Activated CD4-positive, alpha-beta T cell treated with anti-CD3 and anti-CD28 coated beads for 36 hours (primary cell): ENCODE measurements around the gene HSPB7. TPM values are rescaled to one million over a fixed set of nuclear protein-coding genes. Genes with fewer than 3 reads are reported as not detected.
A peak's percentile ranks its signal among the peaks of the same experiment; 100 is the strongest.
"Not testable (repeated sequence)": the region's sequence is repeated elsewhere in the genome, so short reads cannot be mapped to it uniquely, and the experiment has no call there.

Experiments
- ATAC-seq: fragments of 200-7000 bp; cut with Tn5 transposase; one replicate; pipeline ENCODE4 v1.10.0; 2021; ENCODE audit warnings: mild to moderate bottlenecking, moderate library complexity
- CTCF ChIA-PET: fragments of 350-600 bp; sonication (Branson Sonifier 250); formaldehyde crosslinking; loops from one replicate; lab custom pipeline; 2021; ENCODE audit warnings: antibody characterized with exemption; lab: Charles Lee
- POLR2A ChIA-PET: fragments of 350-600 bp; sonication (Branson Sonifier 250); formaldehyde crosslinking; loops from one replicate; lab custom pipeline; 2021; ENCODE audit warnings: antibody characterized with exemption, inconsistent platforms; lab: Charles Lee
- DNase-seq: peaks from one replicate; pipeline ENCODE4 v3.0.0-alpha.2; 2020
- H3K27ac Mint-ChIP-seq: one replicate; pipeline ENCODE4 v1.8.0; 2021; ENCODE audit warnings: mixed read lengths
- H3K27me3 Mint-ChIP-seq: one replicate; pipeline ENCODE4 v1.8.0; 2021; ENCODE audit warnings: mixed read lengths
- H3K36me3 Mint-ChIP-seq: one replicate; pipeline ENCODE4 v1.8.0; 2021; ENCODE audit warnings: low read depth, mixed read lengths
- H3K4me1 Mint-ChIP-seq: one replicate; pipeline ENCODE4 v1.8.0; 2021; ENCODE audit warnings: mixed read lengths
- H3K4me3 Mint-ChIP-seq: one replicate; pipeline ENCODE4 v1.8.0; 2021; ENCODE audit warnings: mild to moderate bottlenecking, moderate library complexity, mixed read lengths
- H3K9me3 Mint-ChIP-seq: one replicate; pipeline ENCODE4 v1.8.0; 2021; ENCODE audit warnings: low read depth, mixed read lengths
- intact Hi-C, 2 experiments: fragments of 100-400 bp; cut with DNase I in 1 of 2; cut with micrococcal nuclease in 1 of 2; formaldehyde crosslinking; loops; one replicate each; pipeline versions ENCODE4 v1.14.2 to v1.15.1; 2022 to 2024; cut with DNase I, micrococcal nuclease
- total RNA-seq, 2 experiments: library from RNA; stranded (reverse); gene quantifications; one replicate each; pipeline ENCODE4 v1.2.3, GENCODE V29; 2021

HSPB7 gene
- total RNA-seq: not detected

- H3K27ac Mint-ChIP-seq: no peak within 1 kb of the TSS
- no peak within 1 kb of the TSS for H3K4me3 Mint-ChIP-seq
- H3K9me3 Mint-ChIP-seq: no peaks in the 10 kb centered on the region
- CTCF ChIA-PET: interaction anchor here (0.6 to 1.2 kb wide), 3 partner anchors 8 to 226 kb away, joined by 3 read pairs; no protein-coding TSS in a partner anchor
- intact Hi-C loops: no loop called here
- no peak for DNase-seq
- no peak for ATAC-seq
- no peaks in the 10 kb centered on the region for H3K27me3 Mint-ChIP-seq
- POLR2A ChIA-PET: no interaction called here
- H3K36me3 Mint-ChIP-seq: no peaks in the 10 kb centered on the region
- peaks cover 2% of the 10 kb centered on the region for H3K4me1 Mint-ChIP-seq
Observed at GRCh38 chr1:16017461-16018303, at the start of gene HSPB7. Gene HSPB7 (minus strand): TSS chr1:16018043. CDS start chr1:16017963, 80 bp downstream.

GRCh38 chr1:16067127-16067768 lies 49.4 kb upstream of the HSPB7 start:
- CTCF ChIA-PET: interaction anchor here (1.3 to 7.8 kb wide), 2 partner anchors 14 to 120 kb away, joined by 3 to 67 read pairs; no protein-coding TSS in a partner anchor
- H3K9me3 Mint-ChIP-seq: no peaks in the 10 kb centered on the region
- no peaks in the 10 kb centered on the region for H3K36me3 Mint-ChIP-seq
- H3K27ac Mint-ChIP-seq: no peak overlapping the region
- no peak overlapping the region for H3K4me3 Mint-ChIP-seq
- peaks cover 4% of the 10 kb centered on the region for H3K4me1 Mint-ChIP-seq
- peaks cover 8% of the 10 kb centered on the region for H3K27me3 Mint-ChIP-seq
- intact Hi-C loops: no loop called here
- ATAC-seq (no peak), DNase-seq (peak; percentile 27)
- POLR2A ChIA-PET: no interaction called here

DNA sequence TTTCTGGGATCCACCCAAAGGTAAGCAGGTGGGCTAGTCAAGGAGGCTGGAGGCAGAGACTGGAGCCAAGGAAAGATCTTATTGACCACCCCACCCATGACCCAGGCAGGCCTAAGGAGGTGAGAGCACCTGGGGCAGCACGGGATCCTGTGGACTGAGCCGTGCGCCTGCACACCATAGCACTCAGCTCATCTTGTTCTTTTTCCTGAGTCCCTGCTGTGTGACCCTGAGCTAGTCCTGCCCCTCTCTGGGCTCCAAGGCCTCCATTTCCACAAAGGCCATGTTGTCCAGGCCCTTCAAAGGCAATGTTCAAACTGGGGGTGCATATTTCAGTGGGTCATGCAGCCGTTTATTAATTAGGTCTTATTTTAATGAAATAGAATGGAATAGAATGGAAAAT lies 48.4 kb upstream of the HSPB7 start:
- DNase-seq: no peak
- ChIA-PET CTCF (interaction anchor here (7.8 kb wide), 1 partner anchor 15 kb away, joined by 67 read pairs; no protein-coding TSS in a partner anchor), POLR2A (interaction anchor here (0.5 kb wide), 1 partner anchor 19 kb away, joined by 3 read pairs; no protein-coding TSS in a partner anchor)
- Mint-ChIP-seq H3K27ac (no peak overlapping the region), H3K9me3 (no peaks in the 10 kb centered on the region), H3K27me3 (peaks cover 6% of the 10 kb centered on the region), H3K36me3 (no peaks in the 10 kb centered on the region), H3K4me3 (no peak overlapping the region), H3K4me1 (peaks cover 4% of the 10 kb centered on the region)
- intact Hi-C loops: no loop called here
- ATAC-seq: no peak

DNA sequence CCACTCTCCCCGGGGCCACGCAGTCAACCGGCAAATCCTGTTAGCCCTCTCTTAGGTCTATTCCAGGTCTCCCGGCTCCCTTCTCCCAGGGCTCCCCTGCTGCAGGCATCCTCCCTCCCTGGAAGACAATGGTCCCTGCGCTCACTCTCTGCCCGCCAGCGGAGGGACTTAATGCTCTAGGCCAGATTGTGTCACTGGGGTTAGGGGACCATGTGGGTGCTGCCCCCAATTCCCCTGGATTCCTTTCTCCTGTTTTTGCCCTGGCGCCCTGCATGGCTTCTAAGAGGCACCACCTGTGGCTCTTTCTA lies 47.4 kb upstream of the HSPB7 start:
- Mint-ChIP-seq H3K36me3 (no peaks in the 10 kb centered on the region), H3K9me3 (no peaks in the 10 kb centered on the region), H3K27me3 (peaks cover 6% of the 10 kb centered on the region), H3K4me1 (peaks cover 3% of the 10 kb centered on the region), H3K4me3 (no peak overlapping the region), H3K27ac (no peak overlapping the region)
- intact Hi-C loops: no loop called here
- POLR2A ChIA-PET: no interaction called here
- no peak for DNase-seq
- no peak for ATAC-seq
- CTCF ChIA-PET: interaction anchor here (0.7 to 1.6 kb wide), 3 partner anchors 15 to 126 kb away, joined by 3 to 10 read pairs (median 5); no protein-coding TSS in a partner anchor

GRCh38 chr1:16064536-16065268 lies 46.9 kb upstream of the HSPB7 start:
- ATAC-seq: no peak
- intact Hi-C loops: no loop called here
- DNase-seq: no peak
- H3K4me3 Mint-ChIP-seq: no peak overlapping the region
- peaks cover 6% of the 10 kb centered on the region for H3K27me3 Mint-ChIP-seq
- no peak overlapping the region for H3K27ac Mint-ChIP-seq
- no peaks in the 10 kb centered on the region for H3K9me3 Mint-ChIP-seq
- no peaks in the 10 kb centered on the region for H3K36me3 Mint-ChIP-seq
- ChIA-PET CTCF (interaction anchor here (1.0 to 1.6 kb wide), 2 partner anchors 16 to 126 kb away, joined by 5 to 10 read pairs; no protein-coding TSS in a partner anchor), POLR2A (no interaction called here)
- no peaks in the 10 kb centered on the region for H3K4me1 Mint-ChIP-seq

GRCh38 chr1:16063921-16064320 lies 46.1 kb upstream of the HSPB7 start:
- no peaks in the 10 kb centered on the region for H3K9me3 Mint-ChIP-seq
- no peaks in the 10 kb centered on the region for H3K36me3 Mint-ChIP-seq
- H3K27me3 Mint-ChIP-seq: peaks cover 6% of the 10 kb centered on the region
- H3K27ac Mint-ChIP-seq: no peak overlapping the region
- ATAC-seq: no peak
- POLR2A ChIA-PET: no interaction called here
- CTCF ChIA-PET: interaction anchor here (1.6 kb wide), 1 partner anchor 16 kb away, joined by 10 read pairs; no protein-coding TSS in a partner anchor
- DNase-seq: no peak
- H3K4me3 Mint-ChIP-seq: no peak overlapping the region
- no peaks in the 10 kb centered on the region for H3K4me1 Mint-ChIP-seq
- intact Hi-C loops: no loop called here

GRCh38 chr1:16063226-16063829 lies 45.5 kb upstream of the HSPB7 start:
- Mint-ChIP-seq H3K9me3 (no peaks in the 10 kb centered on the region), H3K27me3 (peaks cover 3% of the 10 kb centered on the region), H3K36me3 (no peaks in the 10 kb centered on the region), H3K4me1 (no peaks in the 10 kb centered on the region), H3K27ac (no peak overlapping the region), H3K4me3 (no peak overlapping the region)
- intact Hi-C loops: no loop called here
- POLR2A ChIA-PET: no interaction called here
- CTCF ChIA-PET: no interaction called here
- ATAC-seq: no peak
- no peak for DNase-seq

- H3K4me3 Mint-ChIP-seq, H3K36me3 Mint-ChIP-seq, H3K27ac Mint-ChIP-seq, H3K9me3 Mint-ChIP-seq, DNase-seq, CTCF ChIA-PET, POLR2A ChIA-PET, ATAC-seq, H3K27me3 Mint-ChIP-seq, H3K4me1 Mint-ChIP-seq: not testable (repeated sequence)
- intact Hi-C loops: loop anchor here in 1 of 2 experiments (1.0 kb wide), 1 partner anchor 21 kb away; no protein-coding TSS in a partner anchor
Observed at GRCh38 chr1:16062687-16063075, 44.8 kb upstream of the HSPB7 start.

GRCh38 chr1:16061989-16062686 lies 44.3 kb upstream of the HSPB7 start:
- H3K27me3 Mint-ChIP-seq, H3K27ac Mint-ChIP-seq, H3K4me1 Mint-ChIP-seq, CTCF ChIA-PET, DNase-seq, H3K4me3 Mint-ChIP-seq, POLR2A ChIA-PET, H3K36me3 Mint-ChIP-seq, H3K9me3 Mint-ChIP-seq, ATAC-seq: not testable (repeated sequence)
- intact Hi-C loops: loop anchor here in 1 of 2 experiments (1.0 kb wide), 1 partner anchor 21 kb away; no protein-coding TSS in a partner anchor

DNA sequence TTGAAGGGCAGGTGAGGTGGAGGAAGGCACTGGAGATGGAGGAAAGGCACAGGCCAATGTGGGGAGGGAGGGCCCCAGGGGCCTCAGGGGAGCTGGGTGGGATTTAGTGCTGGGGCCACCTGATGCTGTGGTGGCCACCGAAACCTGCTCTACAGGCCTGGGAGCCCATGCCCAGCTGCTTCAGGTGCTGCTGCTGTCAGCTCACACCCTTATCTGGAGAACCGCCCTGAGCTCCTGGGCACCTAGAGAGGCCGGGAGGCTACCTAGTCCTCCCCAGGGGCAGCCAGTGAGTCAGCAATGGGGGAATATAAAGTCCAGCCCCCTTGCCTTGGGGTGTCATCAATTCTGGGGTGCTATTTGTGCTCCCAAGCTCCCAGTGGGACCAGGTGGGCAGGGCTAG lies 43.4 kb upstream of the HSPB7 start:
- DNase-seq (no peak), ATAC-seq (no peak)
- CTCF ChIA-PET: no interaction called here
- H3K4me3 Mint-ChIP-seq: no peak overlapping the region
- H3K27me3 Mint-ChIP-seq: peaks cover 3% of the 10 kb centered on the region
- intact Hi-C loops: no loop called here
- H3K36me3 Mint-ChIP-seq: no peaks in the 10 kb centered on the region
- H3K4me1 Mint-ChIP-seq: peaks cover under 1% of the 10 kb centered on the region
- no peak overlapping the region for H3K27ac Mint-ChIP-seq
- H3K9me3 Mint-ChIP-seq: no peaks in the 10 kb centered on the region
- POLR2A ChIA-PET: no interaction called here
